ENCODE data around the gene FYN.

Gene FYN

GRCh38 chr6:111771629-111772028 is 101.6 kb downstream of the FYN start:
- no peak for TF ChIP-seq CTCF (IDR thresholded peaks at IDR 0.05; ENCODE audit: poor library complexity, severe bottlenecking)
- DNase-seq (ENCODE audit: low spot score) (no peak), ATAC-seq (ENCODE audit: low read depth) (no peak)
- Histone ChIP-seq H3K4me1 (ENCODE audit: insufficient read depth, poor library complexity, severe bottlenecking) (no peaks in the 10 kb centered on the region), H3K27ac (ENCODE audit: poor library complexity, severe bottlenecking) (no peak overlapping the region), H3K27me3 (ENCODE audit: insufficient read depth, poor library complexity, severe bottlenecking) (no peaks in the 10 kb centered on the region), H3K9me3 (ENCODE audit: severe bottlenecking) (no peaks in the 10 kb centered on the region), H3K4me3 (ENCODE audit: severe bottlenecking) (no peak overlapping the region), H3K36me3 (ENCODE audit: low read depth) (no peaks in the 10 kb centered on the region)

- H3K27ac ChIP-seq (ENCODE audit: poor library complexity, severe bottlenecking): no peak overlapping the region
- H3K9me3 ChIP-seq (ENCODE audit: severe bottlenecking): no peaks in the 10 kb centered on the region
- ATAC-seq (ENCODE audit: low read depth) (no peak), DNase-seq (ENCODE audit: low spot score) (no peak)
- TF ChIP-seq CTCF (IDR thresholded peaks at IDR 0.05; ENCODE audit: poor library complexity, severe bottlenecking): no peak
- H3K4me3 ChIP-seq (ENCODE audit: severe bottlenecking): no peak overlapping the region
- H3K4me1 ChIP-seq (ENCODE audit: insufficient read depth, poor library complexity, severe bottlenecking): no peaks in the 10 kb centered on the region
- no peaks in the 10 kb centered on the region for H3K27me3 ChIP-seq (ENCODE audit: insufficient read depth, poor library complexity, severe bottlenecking)
- H3K36me3 ChIP-seq (ENCODE audit: low read depth): no peaks in the 10 kb centered on the region
Measured at GRCh38 chr6:111771094-111771432, 102.2 kb downstream of the FYN start.

- H3K27me3 ChIP-seq (ENCODE audit: insufficient read depth, poor library complexity, severe bottlenecking): no peaks in the 10 kb centered on the region
- DNase-seq (ENCODE audit: low spot score) (no peak), ATAC-seq (ENCODE audit: low read depth) (no peak)
- no peak overlapping the region for H3K27ac ChIP-seq (ENCODE audit: poor library complexity, severe bottlenecking)
- H3K4me3 ChIP-seq (ENCODE audit: severe bottlenecking): no peak overlapping the region
- H3K4me1 ChIP-seq (ENCODE audit: insufficient read depth, poor library complexity, severe bottlenecking): no peaks in the 10 kb centered on the region
- TF ChIP-seq CTCF (IDR thresholded peaks at IDR 0.05; ENCODE audit: poor library complexity, severe bottlenecking): no peak
- no peaks in the 10 kb centered on the region for H3K36me3 ChIP-seq (ENCODE audit: low read depth)
- no peaks in the 10 kb centered on the region for H3K9me3 ChIP-seq (ENCODE audit: severe bottlenecking)
Measured at GRCh38 chr6:111770263-111771093, 102.8 kb downstream of the FYN start.

GRCh38 chr6:111769365-111770152 is 103.7 kb downstream of the FYN start:
- H3K4me3 ChIP-seq (ENCODE audit: severe bottlenecking): no peak overlapping the region
- ATAC-seq (ENCODE audit: low read depth) (no peak), DNase-seq (ENCODE audit: low spot score) (no peak)
- no peaks in the 10 kb centered on the region for H3K9me3 ChIP-seq (ENCODE audit: severe bottlenecking)
- H3K27me3 ChIP-seq (ENCODE audit: insufficient read depth, poor library complexity, severe bottlenecking): no peaks in the 10 kb centered on the region
- no peaks in the 10 kb centered on the region for H3K4me1 ChIP-seq (ENCODE audit: insufficient read depth, poor library complexity, severe bottlenecking)
- H3K27ac ChIP-seq (ENCODE audit: poor library complexity, severe bottlenecking): no peak overlapping the region
- no peaks in the 10 kb centered on the region for H3K36me3 ChIP-seq (ENCODE audit: low read depth)
- TF ChIP-seq CTCF (IDR thresholded peaks at IDR 0.05; ENCODE audit: poor library complexity, severe bottlenecking): no peak

- H3K9me3 ChIP-seq (ENCODE audit: severe bottlenecking): no peaks in the 10 kb centered on the region
- H3K27ac ChIP-seq (ENCODE audit: poor library complexity, severe bottlenecking): no peak overlapping the region
- H3K36me3 ChIP-seq (ENCODE audit: low read depth): no peaks in the 10 kb centered on the region
- DNase-seq (ENCODE audit: low spot score) (no peak), ATAC-seq (ENCODE audit: low read depth) (no peak)
- H3K4me3 ChIP-seq (ENCODE audit: severe bottlenecking): no peak overlapping the region
- no peaks in the 10 kb centered on the region for H3K4me1 ChIP-seq (ENCODE audit: insufficient read depth, poor library complexity, severe bottlenecking)
- H3K27me3 ChIP-seq (ENCODE audit: insufficient read depth, poor library complexity, severe bottlenecking): no peaks in the 10 kb centered on the region
- no peak for TF ChIP-seq CTCF (IDR thresholded peaks at IDR 0.05; ENCODE audit: poor library complexity, severe bottlenecking)
Measured at GRCh38 chr6:111768431-111768770, 104.9 kb downstream of the FYN start.

Data from RWPE2 (cell line).